B cell (primary cell): ENCODE measurements around the gene PALD1. TPM values are rescaled to one million over a fixed set of nuclear protein-coding genes. Genes with fewer than 3 reads are reported as not detected.

Experiments used
- ATAC-seq: fragments of 200-7000 bp; cut with Tn5 transposase; one replicate; pipeline ENCODE4 v1.10.0; 2021; ENCODE audit warnings: low read depth, mild to moderate bottlenecking, moderate number of reproducible peaks, moderate library complexity
- CTCF ChIA-PET: fragments of 350-600 bp; sonication (Branson Sonifier 250); formaldehyde crosslinking; loops from one replicate; lab custom pipeline; 2021; ENCODE audit warnings: antibody characterized with exemption, inconsistent platforms; lab: Charles Lee
- POLR2A ChIA-PET: fragments of 350-600 bp; sonication (Branson Sonifier 250); formaldehyde crosslinking; loops from one replicate; lab custom pipeline; 2021; ENCODE audit warnings: antibody characterized with exemption; lab: Charles Lee
- DNase-seq: peaks from one replicate; pipeline ENCODE4 v3.0.0; 2013
- H2AFZ ChIP-seq: 2 replicates; pipeline ENCODE4 v1.6.1; 2012; ENCODE audit warnings: mild to moderate bottlenecking, low read depth, low read length; ENCODE audit not compliant: insufficient read depth, poor library complexity, severe bottlenecking
- H3K27ac ChIP-seq, 2 donors: 1 replicate in 1 of 2; 2 replicates in 1 of 2; pipeline ENCODE4 v1.5.1; 2012 to 2013; ENCODE audit warnings: low read length in 2 of 2, mild to moderate bottlenecking in 2 of 2, moderate library complexity in 1 of 2
- H3K27me3 ChIP-seq, 4 experiments: fragments of 200-600 bp in 1 of 4; sonication (generic) in 1 of 4; replicated peaks in 1 of 4; 1 replicate in 2 of 4; 2 replicates in 2 of 4; pipeline versions ENCODE4 v1.6.1 to v1.7.0; 2013 to 2016; ENCODE audit warnings: low read length in 3 of 4, mild to moderate bottlenecking in 2 of 4, mixed read lengths in 1 of 4, moderate library complexity in 1 of 4; ENCODE audit not compliant: insufficient read depth in 4 of 4, control insufficient read depth in 3 of 4; ENCODE audit errors: control extremely low read depth in 1 of 4
- H3K36me3 ChIP-seq, 2 experiments: replicated peaks in 1 of 2; 1 replicate in 1 of 2; 2 replicates in 1 of 2; pipeline versions ENCODE4 v1.6.1 to v1.7.1; 2013; ENCODE audit warnings: low read length in 1 of 2; ENCODE audit not compliant: insufficient read depth in 2 of 2, control insufficient read depth in 1 of 2; ENCODE audit errors: control extremely low read depth in 1 of 2, extremely low read depth in 1 of 2
- H3K4me1 ChIP-seq, 2 donors: fragments of 200-600 bp in 1 of 2; sonication (generic) in 1 of 2; 1 replicate in 1 of 2; 2 replicates in 1 of 2; pipeline versions ENCODE4 v1.5.1 to v1.6.1; 2013 to 2017; ENCODE audit warnings: low read length in 2 of 2; ENCODE audit not compliant: control insufficient read depth in 2 of 2, insufficient read depth in 2 of 2
- H3K4me2 ChIP-seq: replicated peaks from 2 replicates; pipeline ENCODE3; 2012; ENCODE audit warnings: mild to moderate bottlenecking, low read depth, low read length; ENCODE audit not compliant: poor library complexity, severe bottlenecking
- H3K4me3 ChIP-seq, 5 experiments: fragments of 200-600 bp in 1 of 5; sonication (generic) in 1 of 5; 1 replicate in 3 of 5; 2 replicates in 2 of 5; pipeline versions ENCODE4 v1.5.1 to v1.7.0; 2011 to 2016; ENCODE audit warnings: low read length in 4 of 5, mild to moderate bottlenecking in 4 of 5, low read depth in 2 of 5, control low read depth in 1 of 5, moderate library complexity in 1 of 5; ENCODE audit not compliant: insufficient read depth in 1 of 5; ENCODE audit errors: control extremely low read depth in 1 of 5, extremely low read depth in 1 of 5
- H3K79me2 ChIP-seq: fragments of 200-600 bp; sonication (generic); one replicate; pipeline ENCODE4 v1.6.0; 2016; ENCODE audit warnings: low read length; ENCODE audit not compliant: control insufficient read depth, insufficient read depth
- H3K9ac ChIP-seq: fragments of 200-600 bp; sonication (generic); 2 replicates; pipeline ENCODE4 v1.6.1; 2017; ENCODE audit warnings: mild to moderate bottlenecking, low read length, moderate library complexity
- H3K9me3 ChIP-seq, 3 donors: one replicate each; pipeline versions ENCODE4 v1.6.1 to v1.7.1; 2013; ENCODE audit warnings: low read length in 2 of 3; ENCODE audit not compliant: control insufficient read depth in 2 of 3, insufficient read depth in 1 of 3; ENCODE audit errors: control extremely low read depth in 1 of 3
- H4K20me1 ChIP-seq: 2 replicates; pipeline ENCODE4 v1.6.0; 2012; ENCODE audit warnings: mild to moderate bottlenecking, low read length; ENCODE audit not compliant: insufficient read depth, control insufficient read depth, poor library complexity, severe bottlenecking
- H3K27ac Mint-ChIP-seq: one replicate; pipeline ENCODE4 v1.8.0; 2021; ENCODE audit warnings: mixed read lengths
- H3K27me3 Mint-ChIP-seq: one replicate; pipeline ENCODE4 v1.8.0; 2021; ENCODE audit warnings: mixed read lengths
- H3K4me1 Mint-ChIP-seq: one replicate; pipeline ENCODE4 v1.8.0; 2021; ENCODE audit warnings: mixed read lengths
- H3K4me3 Mint-ChIP-seq: one replicate; pipeline ENCODE4 v1.8.0; 2021; ENCODE audit warnings: mixed read lengths
- H3K9me3 Mint-ChIP-seq: one replicate; pipeline ENCODE4 v1.8.0; 2022; ENCODE audit warnings: mixed read lengths; ENCODE audit not compliant: insufficient read depth
- EZH2 ChIP-seq: IDR thresholded peaks from 2 replicates; pipeline ENCODE4 v1.6.1; 2012; ENCODE audit warnings: borderline replicate concordance, low read depth, mild to moderate bottlenecking, moderate library complexity, low read length; ENCODE audit not compliant: insufficient read depth, poor library complexity, severe bottlenecking
- WGBS: methylation state at CpG from one replicate; pipeline ENCODE4 v1.1.5; 2013; ENCODE audit warnings: missing lambda C conversion rate; ENCODE audit not compliant: insufficient coverage; 5-methylcytosine and 5-hydroxymethylcytosine counted together
- intact Hi-C: fragments of 100-400 bp; cut with micrococcal nuclease; formaldehyde crosslinking; loops from one replicate; pipeline ENCODE4 v1.10.0; 2022
- polyA plus RNA-seq: library from polyadenylated mRNA; depleted of rRNA; stranded (reverse); fragments of >200 nt; gene quantifications from 2 replicates; pipeline ENCODE4 v1.2.3, GENCODE V29; 2012
- total RNA-seq, 2 donors: library from RNA; stranded (reverse); fragments of 120-200 nt in 1 of 2; gene quantifications; 1 replicate in 1 of 2; 2 replicates in 1 of 2; pipeline versions ENCODE4 v1.2.3 to v1.2.4, GENCODE V29; 2013 to 2022
- TF ChIP-seq, protein P1 (sequence below): fragments of 200-600 bp; IDR thresholded peaks from one replicate; pipeline ENCODE4 v1.8.0; 2022; ENCODE audit warnings: antibody characterized with exemption, mild to moderate bottlenecking

PALD1 gene
- total and polyA plus RNA-seq, 2 donors (not counting 1 experiment from before 2014, with no cell fraction given), result 2.2 to 2.8 TPM

DNA sequence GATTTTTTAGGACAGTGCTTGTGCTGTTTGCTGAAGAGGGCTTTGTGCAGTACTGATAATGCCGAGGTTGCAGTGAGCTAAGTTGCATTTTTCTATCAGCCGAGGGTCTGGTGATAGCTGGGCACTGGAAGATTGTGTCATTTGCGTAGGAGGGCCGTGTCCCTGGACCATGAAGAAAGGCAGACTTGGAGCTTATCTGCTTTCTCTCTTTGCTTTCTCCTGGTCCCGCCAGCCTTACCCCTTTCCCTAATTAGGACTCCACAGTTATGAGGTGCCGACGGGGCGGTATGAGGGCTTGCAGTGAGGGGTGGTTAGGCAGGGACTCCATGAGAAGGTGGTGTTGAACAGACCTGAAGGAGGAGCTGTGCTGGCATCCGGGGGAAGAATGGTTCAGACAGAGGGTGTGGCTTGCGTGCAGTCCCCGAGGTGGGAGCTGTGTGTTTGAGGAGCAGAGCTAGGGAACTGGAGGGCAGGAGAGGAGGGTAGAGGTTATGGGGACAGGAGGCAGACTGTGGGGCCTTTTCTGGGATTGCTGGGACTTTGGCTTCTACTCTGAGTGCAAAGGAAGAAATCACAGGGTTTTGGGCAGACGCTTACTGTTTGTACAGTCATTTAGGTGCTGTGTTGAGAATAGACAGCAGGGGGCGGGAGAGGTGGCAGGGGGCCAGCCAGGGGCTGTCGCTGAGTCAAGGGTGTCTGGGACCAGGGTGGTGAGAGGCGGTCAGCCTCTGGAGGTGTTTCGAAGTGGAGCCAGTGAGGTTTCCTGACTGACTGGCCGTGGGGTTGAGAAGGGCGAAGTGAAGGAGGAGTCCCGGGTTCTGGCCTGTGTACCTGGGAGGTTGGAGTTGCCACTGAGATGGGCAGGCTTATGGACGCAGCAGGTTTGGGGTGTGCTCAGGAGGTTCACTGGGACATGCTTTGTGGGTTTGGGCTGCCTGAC, 80.6 kb downstream of the PALD1 start:
- Histone ChIP-seq H3K36me3 (no peaks in the 10 kb centered on the region), H3K27me3 (no peaks in the 10 kb centered on the region), H3K4me2 (peak overlapping the region; percentile 54), H3K4me1 (peaks cover 0 to 8% of the 10 kb centered on the region in 2 donors), H2AFZ (peak overlapping the region; percentile 49), H3K27ac (no peak overlapping the region), H3K79me2 (no peaks in the 10 kb centered on the region), H4K20me1 (no peaks in the 10 kb centered on the region), H3K4me3 (peak overlapping the region in 2 of 5 experiments; percentile 9 to 15), H3K9ac (no peak overlapping the region), H3K9me3 (no peaks in the 10 kb centered on the region)
- Mint-ChIP-seq H3K27ac (peak overlapping the region; percentile 23), H3K4me3 (peak overlapping the region; percentile 77), H3K4me1 (peaks cover 20% of the 10 kb centered on the region), H3K27me3 (no peaks in the 10 kb centered on the region), H3K9me3 (no peaks in the 10 kb centered on the region)
- intact Hi-C loops, result loop anchor here (10.0 kb wide), 1 partner anchor 256 kb away; the partner anchor contains the start of gene SGPL1
- CTCF ChIA-PET, result interaction anchor here (0.6 to 1.8 kb wide), 6 partner anchors 10 to 322 kb away, joined by 3 to 8 read pairs (median 6); no protein-coding TSS in a partner anchor
- peak; percentile 72 for ATAC-seq
- WGBS, result 42% methylated on average over 17 of the region's 20 CpGs
- peak; percentile 48 for DNase-seq
- POLR2A ChIA-PET, result no interaction called here
- TF ChIP-seq, protein P1, sequence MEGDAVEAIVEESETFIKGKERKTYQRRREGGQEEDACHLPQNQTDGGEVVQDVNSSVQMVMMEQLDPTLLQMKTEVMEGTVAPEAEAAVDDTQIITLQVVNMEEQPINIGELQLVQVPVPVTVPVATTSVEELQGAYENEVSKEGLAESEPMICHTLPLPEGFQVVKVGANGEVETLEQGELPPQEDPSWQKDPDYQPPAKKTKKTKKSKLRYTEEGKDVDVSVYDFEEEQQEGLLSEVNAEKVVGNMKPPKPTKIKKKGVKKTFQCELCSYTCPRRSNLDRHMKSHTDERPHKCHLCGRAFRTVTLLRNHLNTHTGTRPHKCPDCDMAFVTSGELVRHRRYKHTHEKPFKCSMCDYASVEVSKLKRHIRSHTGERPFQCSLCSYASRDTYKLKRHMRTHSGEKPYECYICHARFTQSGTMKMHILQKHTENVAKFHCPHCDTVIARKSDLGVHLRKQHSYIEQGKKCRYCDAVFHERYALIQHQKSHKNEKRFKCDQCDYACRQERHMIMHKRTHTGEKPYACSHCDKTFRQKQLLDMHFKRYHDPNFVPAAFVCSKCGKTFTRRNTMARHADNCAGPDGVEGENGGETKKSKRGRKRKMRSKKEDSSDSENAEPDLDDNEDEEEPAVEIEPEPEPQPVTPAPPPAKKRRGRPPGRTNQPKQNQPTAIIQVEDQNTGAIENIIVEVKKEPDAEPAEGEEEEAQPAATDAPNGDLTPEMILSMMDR, result peak; percentile 31
- TF ChIP-seq EZH2, result no peak

GRCh38 chr10:70559861-70560260, 81.3 kb downstream of the PALD1 start:
- TF ChIP-seq EZH2, result no peak
- TF ChIP-seq, protein P1, result no peak
- CTCF ChIA-PET, result interaction anchor here (1.8 kb wide), 1 partner anchor 202 kb away, joined by 4 read pairs; no protein-coding TSS in a partner anchor
- Histone ChIP-seq H3K9ac (no peak overlapping the region), H3K9me3 (no peaks in the 10 kb centered on the region), H3K27me3 (no peaks in the 10 kb centered on the region), H3K4me1 (peaks cover 0 to 8% of the 10 kb centered on the region in 2 donors), H3K27ac (no peak overlapping the region), H3K36me3 (no peaks in the 10 kb centered on the region), H3K4me2 (no peak overlapping the region), H2AFZ (no peak overlapping the region), H3K4me3 (no peak overlapping the region), H3K79me2 (no peaks in the 10 kb centered on the region), H4K20me1 (no peaks in the 10 kb centered on the region)
- Mint-ChIP-seq H3K27ac (no peak overlapping the region), H3K9me3 (no peaks in the 10 kb centered on the region), H3K4me3 (no peak overlapping the region), H3K27me3 (no peaks in the 10 kb centered on the region), H3K4me1 (peaks cover 20% of the 10 kb centered on the region)
- ATAC-seq (no peak), DNase-seq (no peak)
- WGBS, result 96% methylated on average over 4 of the region's 5 CpGs
- POLR2A ChIA-PET, result no interaction called here
- intact Hi-C loops, result loop anchor here (10.0 kb wide), 1 partner anchor 255 kb away; the partner anchor contains the start of gene SGPL1
